ENCODE data around the gene ANKRD13A. TPM values are rescaled to one million over a fixed set of nuclear protein-coding genes. Genes with fewer than 3 reads are reported as not detected.

ANKRD13A gene
- total RNA-seq = 37.6 and 43.7 TPM in 2 replicates

GRCh38 chr12:109998904-109999648 is at the start of gene ANKRD13A:
TSS of gene ANKRD13A (plus strand) at chr12:109999430. CDS start at chr12:109999689, 259 bp downstream.

GRCh38 chr12:109995686-109996482 is 3.3 kb upstream of the ANKRD13A start, which contains the start of gene GIT2:
TSS of gene GIT2 (minus strand) at chr12:109996368. CDS start at chr12:109996224, 144 bp downstream.

GRCh38 chr12:110048242-110049027 is 49.2 kb downstream of the ANKRD13A start, which contains the start of gene C12orf76:
TSS of gene C12orf76 (minus strand) at chr12:110048522. CDS start at chr12:110048495, 27 bp downstream.

Other genes starting within 250 kb of the ANKRD13A start
- 2.6 TPM in 2 replicates for gene TRPV4, start 166.0 kb upstream of the ANKRD13A start, total RNA-seq
- 29.8 and 44.0 TPM in 2 replicates for gene GLTP, start 118.9 kb upstream of the ANKRD13A start, total RNA-seq
- gene TCHP, start 99.2 kb upstream of the ANKRD13A start, total RNA-seq = 4.9 and 7.8 TPM in 2 replicates
- gene GIT2, start 3.1 kb upstream of the ANKRD13A start, total RNA-seq = 29.6 and 29.8 TPM in 2 replicates
- gene C12orf76, start 49.1 kb downstream of the ANKRD13A start, total RNA-seq = 17.5 and 18.0 TPM in 2 replicates
- gene IFT81, start 124.9 kb downstream of the ANKRD13A start, total RNA-seq = 5.3 and 7.0 TPM in 2 replicates